22Rv1 (cell line): ENCODE measurements around the gene HSPB2.

Experiments
- CTCF ChIP-seq: fragments of 450-650 bp; IDR thresholded peaks from 2 replicates; pipeline ENCODE4 v1.5.1; 2017; ENCODE audit warnings: mild to moderate bottlenecking
- ZFX ChIP-seq: fragments of 450-650 bp; IDR thresholded peaks from 2 replicates; pipeline ENCODE4 v1.6.1; 2017; ENCODE audit warnings: antibody characterized with exemption, borderline replicate concordance

- TF ChIP-seq CTCF (no peak), ZFX (no peak)
Measured at GRCh38 chr11:111910676-111911562, 1.6 kb upstream of the HSPB2 start.
